Left ventricle myocardium inferior (tissue), 1 donor: ENCODE data around the gene CD68. TPM values are rescaled to one million over a fixed set of nuclear protein-coding genes. Genes with fewer than 3 reads are reported as not detected.
"Not testable (repeated sequence)": the region's sequence is repeated elsewhere in the genome, so short reads cannot be mapped to it uniquely, and the experiment has no call there.

ENCODE experiments used
- DNase-seq: peaks from one replicate; pipeline ENCODE4 v3.0.0-alpha.2; 2020
- H3K27ac ChIP-seq: fragments of 200-600 bp; replicated peaks from 2 replicates; pipeline ENCODE4 v1.8.0; 2021
- H3K27me3 ChIP-seq: fragments of 200-600 bp; 2 replicates; pipeline ENCODE4 v1.8.0; 2021; ENCODE audit warnings: low read depth
- H3K36me3 ChIP-seq: fragments of 200-600 bp; 2 replicates; pipeline ENCODE4 v1.8.0; 2021
- H3K4me1 ChIP-seq: fragments of 200-600 bp; 2 replicates; pipeline ENCODE4 v1.8.0; 2021
- H3K4me3 ChIP-seq: fragments of 200-600 bp; 2 replicates; pipeline ENCODE4 v1.8.0; 2021; ENCODE audit warnings: mild to moderate bottlenecking, moderate library complexity
- H3K9me3 ChIP-seq: fragments of 200-600 bp; replicated peaks from 2 replicates; pipeline ENCODE4 v1.8.0; 2021
- CTCF ChIP-seq: fragments of 200-600 bp; IDR thresholded peaks from 2 replicates; pipeline ENCODE4 v1.8.0; 2021; ENCODE audit warnings: antibody characterized with exemption, mild to moderate bottlenecking, borderline replicate concordance
- intact Hi-C: fragments of 100-400 bp; cut with micrococcal nuclease; formaldehyde crosslinking; loops from one replicate; pipeline ENCODE4 v1.11.0; 2022
- total RNA-seq: library from RNA; stranded (reverse); fragmentation: NEBNext Ultra II Directional; extraction: Animal tissue kit (Norgen Biotek cat#: 25700); gene quantifications from one replicate; pipeline ENCODE4 v1.2.1, GENCODE V29; 2021
- donor health status: DM: no; HTN: yes; CAD: no; lungs with severe emphysema.

CD68 gene
- total RNA-seq, 1 donor from 2014 or later: 25.5 TPM

DNA sequence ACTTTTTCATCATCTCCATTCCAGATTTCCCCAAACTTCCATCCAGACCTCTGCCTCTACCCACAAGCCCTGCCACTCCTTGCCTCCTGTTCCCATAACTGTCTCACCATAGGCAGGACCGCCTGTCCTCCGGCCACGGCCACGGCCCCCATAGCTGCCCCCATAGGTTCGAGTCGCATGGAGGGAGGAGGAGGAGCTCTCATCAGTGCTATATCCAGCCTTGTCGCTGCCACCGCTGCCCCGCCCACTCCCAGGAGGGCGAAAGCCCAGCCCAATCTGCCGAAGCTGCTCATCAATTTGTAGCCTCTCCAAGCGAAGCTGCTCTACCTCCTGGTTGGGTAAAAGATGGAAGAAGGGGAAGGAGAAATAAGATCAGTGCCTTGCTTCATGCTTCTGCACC is 13.9 kb downstream of the CD68 start:
- H3K27me3 ChIP-seq: no peaks in the 10 kb centered on the region
- intact Hi-C loops: no loop called here
- no peaks in the 10 kb centered on the region for H3K9me3 ChIP-seq
- no peak for DNase-seq
- H3K4me1 ChIP-seq: peaks cover 17% of the 10 kb centered on the region
- no peak overlapping the region for H3K4me3 ChIP-seq
- peaks cover 73% of the 10 kb centered on the region for H3K36me3 ChIP-seq
- no peak overlapping the region for H3K27ac ChIP-seq
- TF ChIP-seq CTCF: no peak

GRCh38 chr17:7597561-7597960 is 18.1 kb downstream of the CD68 start:
- intact Hi-C loops, H3K27me3 ChIP-seq, H3K9me3 ChIP-seq, H3K4me3 ChIP-seq, H3K4me1 ChIP-seq, H3K27ac ChIP-seq, DNase-seq: not testable (repeated sequence)
- H3K36me3 ChIP-seq: peaks cover 97% of the 10 kb centered on the region

DNA sequence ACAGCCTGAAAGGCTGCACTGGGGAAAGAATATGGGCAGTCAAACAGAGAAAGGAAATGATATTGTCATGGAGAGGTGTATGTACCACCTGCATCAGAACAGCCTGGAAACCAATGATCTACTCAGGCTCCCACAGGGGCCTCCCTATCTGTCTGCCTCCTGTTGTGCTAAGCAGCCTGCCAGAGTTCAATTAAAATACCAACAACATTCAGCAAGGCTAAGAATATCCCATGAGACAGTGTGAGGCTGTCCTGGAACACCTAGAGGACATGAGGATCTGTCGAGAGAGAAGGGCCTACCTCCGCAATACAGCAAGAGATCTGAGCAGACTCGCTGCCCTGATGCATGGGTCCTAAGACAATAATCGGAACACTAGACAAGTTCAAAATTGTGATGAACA is 26.8 kb downstream of the CD68 start:
- DNase-seq: no peak
- H3K27ac ChIP-seq: peak overlapping the region; percentile 89
- peaks cover 50% of the 10 kb centered on the region for H3K36me3 ChIP-seq

DNA sequence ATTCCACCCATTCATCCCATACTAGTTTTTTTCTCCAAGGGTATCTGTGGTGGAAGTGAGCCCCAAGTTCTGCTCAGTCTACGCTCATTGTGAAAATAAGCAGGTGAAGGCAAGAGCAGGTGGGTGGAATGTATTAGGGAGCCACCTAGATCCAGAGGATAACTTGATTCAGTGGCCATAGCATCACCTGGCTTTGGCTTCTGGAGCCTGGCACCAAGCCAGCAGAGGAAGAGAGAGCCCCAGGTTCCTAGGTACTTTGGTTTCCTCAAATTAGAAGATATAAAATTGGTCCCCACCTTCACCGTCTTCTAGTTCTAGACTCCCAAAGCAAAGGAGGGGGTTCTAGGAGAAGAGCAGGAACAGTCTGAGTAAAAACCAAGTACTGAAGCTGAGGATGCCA is 31.2 kb downstream of the CD68 start:
- no peak overlapping the region for H3K4me3 ChIP-seq
- no peaks in the 10 kb centered on the region for H3K9me3 ChIP-seq
- peak overlapping the region; percentile 27 for H3K27ac ChIP-seq
- DNase-seq: no peak
- peaks cover 85% of the 10 kb centered on the region for H3K4me1 ChIP-seq
- TF ChIP-seq CTCF: no peak
- peaks cover 10% of the 10 kb centered on the region for H3K36me3 ChIP-seq
- intact Hi-C loops: no loop called here
- H3K27me3 ChIP-seq: no peaks in the 10 kb centered on the region

More for the DNA sequence above, 26.8 kb downstream of the CD68 start:
- Histone ChIP-seq H3K27me3 (no peaks in the 10 kb centered on the region), H3K4me1 (peaks cover 55% of the 10 kb centered on the region), H3K4me3 (no peak overlapping the region), H3K9me3 (no peaks in the 10 kb centered on the region)
- intact Hi-C loops: no loop called here
- TF ChIP-seq CTCF: no peak

- H3K27ac ChIP-seq: peak overlapping the region; percentile 42
- no peaks in the 10 kb centered on the region for H3K9me3 ChIP-seq
- intact Hi-C loops: no loop called here
- H3K27me3 ChIP-seq: no peaks in the 10 kb centered on the region
- peak overlapping the region; percentile 91 for H3K4me3 ChIP-seq
- peaks cover 9% of the 10 kb centered on the region for H3K36me3 ChIP-seq
- peaks cover 75% of the 10 kb centered on the region for H3K4me1 ChIP-seq
- no peak for TF ChIP-seq CTCF
- no peak for DNase-seq
Observed at GRCh38 chr17:7611635-7612293, 32.3 kb downstream of the CD68 start.

DNA sequence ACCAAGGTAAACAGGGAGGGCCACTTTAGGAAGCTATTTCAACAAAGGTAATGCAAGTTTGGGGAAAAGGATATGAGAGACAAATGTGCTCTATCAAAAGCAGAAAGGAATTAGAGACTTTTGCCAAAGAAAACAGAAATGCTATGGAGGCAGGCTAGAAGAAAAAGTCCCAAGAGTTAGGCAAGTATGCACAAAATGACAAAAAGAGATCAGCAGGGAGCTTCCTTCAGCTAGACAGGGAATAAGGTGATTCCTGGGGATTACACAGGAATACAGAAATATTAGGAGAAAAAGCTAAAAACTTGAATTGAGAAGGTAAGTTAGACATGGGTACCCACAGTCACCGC is 32.8 kb downstream of the CD68 start:
- Histone ChIP-seq H3K4me1 (peaks cover 70% of the 10 kb centered on the region), H3K9me3 (no peaks in the 10 kb centered on the region), H3K36me3 (peaks cover 9% of the 10 kb centered on the region), H3K27ac (peak overlapping the region; percentile 42), H3K4me3 (peak overlapping the region; percentile 91), H3K27me3 (no peaks in the 10 kb centered on the region)
- no peak for DNase-seq
- intact Hi-C loops: no loop called here
- no peak for TF ChIP-seq CTCF
